SK-N-SH treated with all-trans-retinoic acid at 6 μM for 48 hours (cell line): ENCODE results near the gene CRLF2.
"Not testable (repeated sequence)": the region's sequence is repeated elsewhere in the genome, so short reads cannot be mapped to it uniquely, and the experiment has no call there.

Source experiments
- ATAC-seq: fragments of 200-7000 bp; cut with Tn5 transposase; 3 replicates; pipeline ENCODE4 v1.9.1; 2020; ENCODE audit warnings: mild to moderate bottlenecking, moderate library complexity
- ARNTL ChIP-seq: fragments of 450-650 bp; formaldehyde crosslinking; IDR thresholded peaks from 2 replicates; pipeline ENCODE4 v1.5.0; 2020; ENCODE audit warnings: low read depth, mild to moderate bottlenecking, moderate library complexity, borderline replicate concordance
- BACH2 ChIP-seq: fragments of 250-450 bp; sonication (Bioruptor Pico); IDR thresholded peaks from 2 replicates; pipeline ENCODE4 v1.9.0; 2021; ENCODE audit warnings: mild to moderate bottlenecking, borderline replicate concordance
- CSDC2 ChIP-seq: fragments of 250-450 bp; sonication (Bioruptor Pico); IDR thresholded peaks from 2 replicates; pipeline ENCODE4 v1.5.0; 2020; ENCODE audit warnings: mild to moderate bottlenecking, moderate library complexity
- ESRRG ChIP-seq: fragments of 250-450 bp; sonication (Bioruptor Pico); IDR thresholded peaks from 2 replicates; pipeline ENCODE4 v1.6.1; 2021; ENCODE audit warnings: mild to moderate bottlenecking
- GLIS3 ChIP-seq: fragments of 250-450 bp; sonication (Bioruptor Pico); IDR thresholded peaks from 2 replicates; pipeline ENCODE4 v1.5.0; 2020; ENCODE audit warnings: mild to moderate bottlenecking, moderate library complexity
- ISL1 ChIP-seq: fragments of 250-450 bp; sonication (Bioruptor Pico); IDR thresholded peaks from 2 replicates; pipeline ENCODE4 v2.1.2; 2022; ENCODE audit warnings: mild to moderate bottlenecking, moderate library complexity
- PPARA ChIP-seq: fragments of 250-450 bp; sonication (Bioruptor Pico); IDR thresholded peaks from 2 replicates; pipeline ENCODE4 v1.5.0; 2020; ENCODE audit warnings: mild to moderate bottlenecking, borderline replicate concordance
- TCF4 ChIP-seq: fragments of 250-450 bp; sonication (Bioruptor Pico); IDR thresholded peaks from 2 replicates; pipeline ENCODE4 v1.8.0; 2021; ENCODE audit warnings: mild to moderate bottlenecking, moderate library complexity, borderline replicate concordance
- TOX ChIP-seq: fragments of 250-450 bp; sonication (Bioruptor Pico); IDR thresholded peaks from 2 replicates; pipeline ENCODE4 v1.8.0; 2021; ENCODE audit warnings: mild to moderate bottlenecking, moderate library complexity, borderline replicate concordance
- ZC3H10 ChIP-seq: fragments of 250-450 bp; sonication (Bioruptor Pico); IDR thresholded peaks from 2 replicates; pipeline ENCODE4 v1.5.1; 2021; ENCODE audit warnings: mild to moderate bottlenecking, moderate library complexity
- ZFP3 ChIP-seq: fragments of 250-450 bp; sonication (Bioruptor Pico); IDR thresholded peaks from 2 replicates; pipeline ENCODE4 v1.5.0; 2020; ENCODE audit warnings: mild to moderate bottlenecking, moderate library complexity
- ZFP30 ChIP-seq: fragments of 450-650 bp; formaldehyde crosslinking; IDR thresholded peaks from 2 replicates; pipeline ENCODE4 v1.5.0; 2022; ENCODE audit warnings: mild to moderate bottlenecking, moderate library complexity
- ZNF565 ChIP-seq: fragments of 450-650 bp; formaldehyde crosslinking; conservative IDR thresholded peaks from 2 replicates; pipeline ENCODE4 v1.5.0; 2020; ENCODE audit warnings: low read depth, mild to moderate bottlenecking, moderate library complexity
- ZNF70 ChIP-seq: fragments of 450-650 bp; formaldehyde crosslinking; IDR thresholded peaks from 2 replicates; pipeline ENCODE4 v1.5.0; 2020; ENCODE audit warnings: mild to moderate bottlenecking, moderate library complexity
- ZNF8 ChIP-seq: fragments of 450-650 bp; formaldehyde crosslinking; IDR thresholded peaks from 2 replicates; pipeline ENCODE4 v1.5.0; 2020; ENCODE audit warnings: mild to moderate bottlenecking, moderate library complexity
- TF ChIP-seq, protein P1 (sequence below): fragments of 250-450 bp; sonication (Bioruptor Pico); IDR thresholded peaks from 2 replicates; pipeline ENCODE4 v1.8.0; 2020; ENCODE audit warnings: mild to moderate bottlenecking, moderate library complexity, borderline replicate concordance
- TF ChIP-seq, protein P2 (sequence below): fragments of 250-450 bp; sonication (Bioruptor Pico); IDR thresholded peaks from 2 replicates; pipeline ENCODE4 v1.5.1; 2021; ENCODE audit warnings: mild to moderate bottlenecking, moderate library complexity
- TF ChIP-seq, protein P3 (sequence below): fragments of 250-450 bp; sonication (Bioruptor Pico); IDR thresholded peaks from 2 replicates; pipeline ENCODE4 v1.5.0; 2020; ENCODE audit warnings: mild to moderate bottlenecking, moderate library complexity
- TF ChIP-seq, protein P4 (sequence below): fragments of 250-450 bp; sonication (Bioruptor Pico); IDR thresholded peaks from 2 replicates; pipeline ENCODE4 v1.8.0; 2021; ENCODE audit warnings: low read depth, mild to moderate bottlenecking, moderate library complexity, borderline replicate concordance

The CRLF2 gene

DNA sequence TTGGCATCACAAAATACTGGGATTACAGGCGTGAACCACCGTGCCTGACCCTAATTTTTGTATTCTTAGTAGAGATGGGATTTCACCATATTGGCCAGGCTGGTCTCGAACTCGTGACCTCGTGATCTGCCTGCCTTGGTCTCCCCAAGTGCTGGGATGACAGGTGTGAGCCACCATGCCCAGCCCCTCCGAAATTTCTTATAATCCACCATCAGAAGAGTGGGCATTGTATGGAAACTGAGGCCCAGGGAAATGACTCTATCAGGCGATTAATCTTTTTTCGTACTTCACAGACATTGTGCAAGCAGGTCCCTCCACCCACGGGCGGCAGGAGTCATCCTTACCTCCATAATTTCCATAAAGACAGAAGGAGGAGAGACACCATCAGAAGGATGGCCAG is 16.0 kb downstream of the CRLF2 start (continued):
- TF ChIP-seq, protein P1, sequence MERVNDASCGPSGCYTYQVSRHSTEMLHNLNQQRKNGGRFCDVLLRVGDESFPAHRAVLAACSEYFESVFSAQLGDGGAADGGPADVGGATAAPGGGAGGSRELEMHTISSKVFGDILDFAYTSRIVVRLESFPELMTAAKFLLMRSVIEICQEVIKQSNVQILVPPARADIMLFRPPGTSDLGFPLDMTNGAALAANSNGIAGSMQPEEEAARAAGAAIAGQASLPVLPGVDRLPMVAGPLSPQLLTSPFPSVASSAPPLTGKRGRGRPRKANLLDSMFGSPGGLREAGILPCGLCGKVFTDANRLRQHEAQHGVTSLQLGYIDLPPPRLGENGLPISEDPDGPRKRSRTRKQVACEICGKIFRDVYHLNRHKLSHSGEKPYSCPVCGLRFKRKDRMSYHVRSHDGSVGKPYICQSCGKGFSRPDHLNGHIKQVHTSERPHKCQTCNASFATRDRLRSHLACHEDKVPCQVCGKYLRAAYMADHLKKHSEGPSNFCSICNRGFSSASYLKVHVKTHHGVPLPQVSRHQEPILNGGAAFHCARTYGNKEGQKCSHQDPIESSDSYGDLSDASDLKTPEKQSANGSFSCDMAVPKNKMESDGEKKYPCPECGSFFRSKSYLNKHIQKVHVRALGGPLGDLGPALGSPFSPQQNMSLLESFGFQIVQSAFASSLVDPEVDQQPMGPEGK (CRISPR knock-in tag): no peak
- TF ChIP-seq BACH2 (CRISPR knock-in tag): no peak
- no peak for TF ChIP-seq PPARA (CRISPR knock-in tag)
- TF ChIP-seq, all 23 proteins: peak for 0

DNA sequence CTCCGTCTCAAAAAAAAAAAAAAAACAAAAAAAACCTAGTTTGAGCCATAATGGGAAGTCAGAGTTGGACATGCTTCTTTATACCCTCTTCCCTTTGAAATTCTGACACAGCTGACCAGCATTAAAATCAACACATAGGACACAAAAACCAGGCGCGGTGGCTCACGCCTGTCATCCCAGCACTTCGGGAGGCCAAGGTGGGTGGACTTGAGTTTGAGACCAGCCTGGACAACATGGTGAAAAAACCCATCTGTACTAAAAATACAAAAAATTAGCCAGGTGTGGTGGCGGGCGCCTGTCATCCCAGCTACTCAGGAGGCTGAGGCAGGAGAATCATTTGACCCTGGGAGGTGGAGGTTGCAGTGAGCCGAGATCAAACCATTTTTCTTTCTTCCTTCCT is 20.3 kb downstream of the CRLF2 start:
- ATAC-seq: not testable (repeated sequence)

DNA sequence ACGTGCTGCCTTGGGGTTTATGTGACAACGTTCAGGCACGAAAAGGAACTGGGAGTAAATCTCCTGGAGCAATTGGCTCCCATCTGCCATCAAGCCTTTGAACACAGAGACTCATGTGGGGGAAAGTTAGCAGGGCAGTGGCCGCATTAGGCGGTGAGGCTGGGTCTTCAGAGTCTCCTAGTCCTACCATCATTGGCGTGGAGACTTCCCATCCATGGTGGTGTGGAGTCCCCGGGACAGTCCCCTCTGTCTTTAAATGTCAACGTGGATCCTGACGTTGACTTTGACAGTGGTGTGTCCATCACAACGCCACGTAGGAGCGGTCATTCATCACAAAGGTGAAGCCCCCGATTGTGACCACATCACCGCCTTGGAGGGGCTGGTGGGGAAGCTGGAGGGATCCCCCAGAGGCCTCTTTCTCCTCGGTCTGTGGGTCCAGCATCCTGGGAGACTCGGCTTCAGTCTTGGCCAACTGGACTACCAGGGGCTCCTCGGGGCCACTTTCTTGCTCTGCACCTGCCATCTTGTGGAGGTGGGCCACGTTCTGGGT is 21.8 kb downstream of the CRLF2 start:
- no peak for ATAC-seq
- TF ChIP-seq ESRRG: no peak
- TF ChIP-seq ZFP30 (CRISPR knock-in tag): no peak
- no peak for TF ChIP-seq ISL1 (CRISPR knock-in tag)
- TF ChIP-seq ZNF565 (CRISPR knock-in tag): no peak
- TF ChIP-seq TCF4 (CRISPR knock-in tag): no peak
- TF ChIP-seq, protein P2, sequence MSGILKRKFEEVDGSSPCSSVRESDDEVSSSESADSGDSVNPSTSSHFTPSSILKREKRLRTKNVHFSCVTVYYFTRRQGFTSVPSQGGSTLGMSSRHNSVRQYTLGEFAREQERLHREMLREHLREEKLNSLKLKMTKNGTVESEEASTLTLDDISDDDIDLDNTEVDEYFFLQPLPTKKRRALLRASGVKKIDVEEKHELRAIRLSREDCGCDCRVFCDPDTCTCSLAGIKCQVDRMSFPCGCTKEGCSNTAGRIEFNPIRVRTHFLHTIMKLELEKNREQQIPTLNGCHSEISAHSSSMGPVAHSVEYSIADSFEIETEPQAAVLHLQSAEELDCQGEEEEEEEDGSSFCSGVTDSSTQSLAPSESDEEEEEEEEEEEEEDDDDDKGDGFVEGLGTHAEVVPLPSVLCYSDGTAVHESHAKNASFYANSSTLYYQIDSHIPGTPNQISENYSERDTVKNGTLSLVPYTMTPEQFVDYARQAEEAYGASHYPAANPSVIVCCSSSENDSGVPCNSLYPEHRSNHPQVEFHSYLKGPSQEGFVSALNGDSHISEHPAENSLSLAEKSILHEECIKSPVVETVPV (CRISPR knock-in tag): no peak
- no peak for TF ChIP-seq ZFP3
- TF ChIP-seq ZC3H10 (CRISPR knock-in tag): no peak
- TF ChIP-seq, protein P1 (CRISPR knock-in tag): no peak
- TF ChIP-seq ARNTL (CRISPR knock-in tag): no peak
- no peak for TF ChIP-seq PPARA (CRISPR knock-in tag)
- no peak for TF ChIP-seq GLIS3 (CRISPR knock-in tag)
- TF ChIP-seq BACH2 (CRISPR knock-in tag): no peak
- TF ChIP-seq, protein P3, sequence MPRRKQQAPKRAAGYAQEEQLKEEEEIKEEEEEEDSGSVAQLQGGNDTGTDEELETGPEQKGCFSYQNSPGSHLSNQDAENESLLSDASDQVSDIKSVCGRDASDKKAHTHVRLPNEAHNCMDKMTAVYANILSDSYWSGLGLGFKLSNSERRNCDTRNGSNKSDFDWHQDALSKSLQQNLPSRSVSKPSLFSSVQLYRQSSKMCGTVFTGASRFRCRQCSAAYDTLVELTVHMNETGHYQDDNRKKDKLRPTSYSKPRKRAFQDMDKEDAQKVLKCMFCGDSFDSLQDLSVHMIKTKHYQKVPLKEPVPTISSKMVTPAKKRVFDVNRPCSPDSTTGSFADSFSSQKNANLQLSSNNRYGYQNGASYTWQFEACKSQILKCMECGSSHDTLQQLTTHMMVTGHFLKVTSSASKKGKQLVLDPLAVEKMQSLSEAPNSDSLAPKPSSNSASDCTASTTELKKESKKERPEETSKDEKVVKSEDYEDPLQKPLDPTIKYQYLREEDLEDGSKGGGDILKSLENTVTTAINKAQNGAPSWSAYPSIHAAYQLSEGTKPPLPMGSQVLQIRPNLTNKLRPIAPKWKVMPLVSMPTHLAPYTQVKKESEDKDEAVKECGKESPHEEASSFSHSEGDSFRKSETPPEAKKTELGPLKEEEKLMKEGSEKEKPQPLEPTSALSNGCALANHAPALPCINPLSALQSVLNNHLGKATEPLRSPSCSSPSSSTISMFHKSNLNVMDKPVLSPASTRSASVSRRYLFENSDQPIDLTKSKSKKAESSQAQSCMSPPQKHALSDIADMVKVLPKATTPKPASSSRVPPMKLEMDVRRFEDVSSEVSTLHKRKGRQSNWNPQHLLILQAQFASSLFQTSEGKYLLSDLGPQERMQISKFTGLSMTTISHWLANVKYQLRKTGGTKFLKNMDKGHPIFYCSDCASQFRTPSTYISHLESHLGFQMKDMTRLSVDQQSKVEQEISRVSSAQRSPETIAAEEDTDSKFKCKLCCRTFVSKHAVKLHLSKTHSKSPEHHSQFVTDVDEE (CRISPR knock-in tag): no peak
- TF ChIP-seq ZNF70 (CRISPR knock-in tag): no peak
- no peak for TF ChIP-seq CSDC2 (CRISPR knock-in tag)
- no peak for TF ChIP-seq TOX (CRISPR knock-in tag)
- TF ChIP-seq ZNF8 (CRISPR knock-in tag): no peak
- TF ChIP-seq, protein P4, sequence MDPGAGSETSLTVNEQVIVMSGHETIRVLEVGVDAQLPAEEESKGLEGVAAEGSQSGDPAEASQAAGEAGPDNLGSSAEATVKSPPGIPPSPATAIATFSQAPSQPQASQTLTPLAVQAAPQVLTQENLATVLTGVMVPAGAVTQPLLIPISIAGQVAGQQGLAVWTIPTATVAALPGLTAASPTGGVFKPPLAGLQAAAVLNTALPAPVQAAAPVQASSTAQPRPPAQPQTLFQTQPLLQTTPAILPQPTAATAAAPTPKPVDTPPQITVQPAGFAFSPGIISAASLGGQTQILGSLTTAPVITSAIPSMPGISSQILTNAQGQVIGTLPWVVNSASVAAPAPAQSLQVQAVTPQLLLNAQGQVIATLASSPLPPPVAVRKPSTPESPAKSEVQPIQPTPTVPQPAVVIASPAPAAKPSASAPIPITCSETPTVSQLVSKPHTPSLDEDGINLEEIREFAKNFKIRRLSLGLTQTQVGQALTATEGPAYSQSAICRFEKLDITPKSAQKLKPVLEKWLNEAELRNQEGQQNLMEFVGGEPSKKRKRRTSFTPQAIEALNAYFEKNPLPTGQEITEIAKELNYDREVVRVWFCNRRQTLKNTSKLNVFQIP (CRISPR knock-in tag): no peak
- TF ChIP-seq, all 23 proteins: peak for 0

DNA sequence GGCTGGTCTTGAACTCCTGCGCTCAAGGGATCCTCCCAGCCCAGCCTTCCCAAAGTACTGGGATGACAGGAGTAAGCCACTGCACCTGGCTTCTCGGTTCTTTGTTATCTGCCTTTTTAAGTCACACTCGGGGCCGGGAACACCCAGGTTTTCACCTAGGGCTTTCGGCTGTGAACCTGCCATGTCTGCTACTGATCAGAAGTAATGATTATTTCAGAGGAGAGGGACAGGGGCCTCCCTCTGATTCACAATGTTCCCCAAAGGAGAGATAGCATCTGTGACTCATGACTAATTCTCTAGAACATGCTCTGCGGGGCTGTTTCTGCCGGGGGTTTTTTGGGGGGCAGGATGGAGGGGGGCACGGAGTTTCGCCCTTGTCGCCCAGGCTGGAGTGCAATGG is 26.9 kb downstream of the CRLF2 start:
- ATAC-seq: no peak
- no peak for TF ChIP-seq TCF4 (CRISPR knock-in tag)
- TF ChIP-seq BACH2 (CRISPR knock-in tag): no peak
- TF ChIP-seq, protein P2 (CRISPR knock-in tag): no peak
